ENCODE data around the gene SETD2.
"Not testable (repeated sequence)": the region's sequence is repeated elsewhere in the genome, so short reads cannot be mapped to it uniquely, and the experiment has no call there.

SETD2 gene

GRCh38 chr3:47054412-47054811, 109.5 kb downstream of the SETD2 start:
- H3K4me3 ChIP-seq (ENCODE audit: low read length), result no peak overlapping the region
- no peak for TF ChIP-seq ZNF274 (IDR thresholded peaks at IDR 0.05; ENCODE audit: low read depth, low read length)

GRCh38 chr3:47047673-47048072, 116.2 kb downstream of the SETD2 start:
- no peak for TF ChIP-seq ZNF274 (IDR thresholded peaks at IDR 0.05; ENCODE audit: low read depth, low read length)
- H3K4me3 ChIP-seq (ENCODE audit: low read length), result no peak overlapping the region

- no peak for TF ChIP-seq ZNF274 (IDR thresholded peaks at IDR 0.05; ENCODE audit: low read depth, low read length)
- H3K4me3 ChIP-seq (ENCODE audit: low read length), result no peak overlapping the region
Measured at GRCh38 chr3:47047069-47047468, 116.8 kb downstream of the SETD2 start.

- no peak for TF ChIP-seq ZNF274 (IDR thresholded peaks at IDR 0.05; ENCODE audit: low read depth, low read length)
- no peak overlapping the region for H3K4me3 ChIP-seq (ENCODE audit: low read length)
Measured at GRCh38 chr3:47042231-47042791, 121.6 kb downstream of the SETD2 start.

GRCh38 chr3:47041114-47041513, 122.8 kb downstream of the SETD2 start:
- H3K4me3 ChIP-seq (ENCODE audit: low read length), result no peak overlapping the region
- no peak for TF ChIP-seq ZNF274 (IDR thresholded peaks at IDR 0.05; ENCODE audit: low read depth, low read length)

GRCh38 chr3:47037302-47037701, 126.6 kb downstream of the SETD2 start:
- not testable (repeated sequence) for H3K4me3 ChIP-seq (ENCODE audit: low read length)

- no peak overlapping the region for H3K4me3 ChIP-seq (ENCODE audit: low read length)
- no peak for TF ChIP-seq ZNF274 (IDR thresholded peaks at IDR 0.05; ENCODE audit: low read depth, low read length)
Measured at GRCh38 chr3:47036145-47036544, 127.8 kb downstream of the SETD2 start.

- TF ChIP-seq ZNF274 (IDR thresholded peaks at IDR 0.05; ENCODE audit: low read depth, low read length), result no peak
- no peak overlapping the region for H3K4me3 ChIP-seq (ENCODE audit: low read length)
Measured at GRCh38 chr3:47035645-47036044, 128.3 kb downstream of the SETD2 start.

GRCh38 chr3:47034868-47035489, 128.9 kb downstream of the SETD2 start:
- TF ChIP-seq ZNF274 (IDR thresholded peaks at IDR 0.05; ENCODE audit: low read depth, low read length), result no peak

GRCh38 chr3:47031041-47031440, 132.9 kb downstream of the SETD2 start:
- H3K4me3 ChIP-seq (ENCODE audit: low read length), result not testable (repeated sequence)

More at GRCh38 chr3:47034868-47035489, 128.9 kb downstream of the SETD2 start:
- H3K4me3 ChIP-seq (ENCODE audit: low read length), result no peak overlapping the region

GRCh38 chr3:47028667-47029066, 135.2 kb downstream of the SETD2 start:
- H3K4me3 ChIP-seq (ENCODE audit: low read length), result no peak overlapping the region
- TF ChIP-seq ZNF274 (IDR thresholded peaks at IDR 0.05; ENCODE audit: low read depth, low read length), result no peak

- no peak overlapping the region for H3K4me3 ChIP-seq (ENCODE audit: low read length)
- TF ChIP-seq ZNF274 (IDR thresholded peaks at IDR 0.05; ENCODE audit: low read depth, low read length), result no peak
Measured at GRCh38 chr3:47028146-47028545, 135.8 kb downstream of the SETD2 start.

- not testable (repeated sequence) for H3K4me3 ChIP-seq (ENCODE audit: low read length)
Measured at GRCh38 chr3:47026432-47026831, 137.5 kb downstream of the SETD2 start.

GRCh38 chr3:47024932-47025331, 139.0 kb downstream of the SETD2 start:
- H3K4me3 ChIP-seq (ENCODE audit: low read length), result no peak overlapping the region
- TF ChIP-seq ZNF274 (IDR thresholded peaks at IDR 0.05; ENCODE audit: low read depth, low read length), result no peak

GRCh38 chr3:47022641-47023071, 141.3 kb downstream of the SETD2 start:
- no peak overlapping the region for H3K4me3 ChIP-seq (ENCODE audit: low read length)
- no peak for TF ChIP-seq ZNF274 (IDR thresholded peaks at IDR 0.05; ENCODE audit: low read depth, low read length)

- no peak overlapping the region for H3K4me3 ChIP-seq (ENCODE audit: low read length)
- TF ChIP-seq ZNF274 (IDR thresholded peaks at IDR 0.05; ENCODE audit: low read depth, low read length), result no peak
Measured at GRCh38 chr3:47020311-47020710, 143.6 kb downstream of the SETD2 start.

Data from GM08714 (cell line).